DMS153 (cell line): ENCODE results near the gene TTLL11.
"Not testable (repeated sequence)": the region's sequence is repeated elsewhere in the genome, so short reads cannot be mapped to it uniquely, and the experiment has no call there.

Experiments
- DNase-seq: peaks from one replicate; lab custom pipeline; 2025; lab: John Stamatoyannopoulos, UW

TTLL11 gene

DNA sequence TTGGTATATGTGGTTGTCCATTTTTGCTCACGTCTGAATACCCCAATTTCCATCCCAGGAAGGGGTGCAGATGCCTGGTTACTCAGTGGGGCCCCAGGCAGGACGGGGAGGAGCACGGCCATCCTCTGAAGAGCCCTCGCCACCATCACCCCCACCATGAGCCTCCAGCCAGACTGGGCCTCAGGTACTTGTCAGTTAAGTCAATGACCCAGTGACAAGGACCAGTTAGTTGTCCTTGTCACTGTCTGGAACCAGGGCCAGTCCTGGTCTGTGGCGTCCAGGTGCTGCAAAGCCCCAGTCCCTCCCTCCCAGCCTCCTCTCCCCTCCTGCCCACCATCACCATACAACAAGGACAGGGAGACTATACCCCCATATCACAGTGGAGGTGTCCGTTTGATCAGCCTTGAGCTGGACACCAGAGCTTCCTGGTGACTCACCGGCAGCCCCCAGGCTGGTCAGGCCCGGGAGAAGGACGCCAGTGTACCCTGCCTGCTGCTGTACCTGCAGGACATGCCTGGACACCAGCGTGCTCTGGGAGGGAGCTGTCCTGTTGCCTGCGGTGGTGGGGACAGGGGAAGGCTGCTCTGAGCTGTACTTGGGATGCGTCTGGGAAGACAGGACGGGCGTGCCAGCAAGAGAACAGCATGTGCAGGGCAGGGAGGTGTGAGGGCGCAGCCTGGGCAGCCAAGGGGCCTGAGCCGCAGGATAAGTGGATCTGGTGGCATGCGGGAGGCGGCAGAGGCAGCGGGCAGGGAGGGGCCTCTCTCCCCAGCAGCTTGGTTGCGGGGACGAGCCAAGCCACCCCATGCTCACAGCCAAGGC lies 32.6 kb upstream of the TTLL11 start:
- DNase-seq = no peak

GRCh38 chr9:122125158-122125508 lies 32.0 kb upstream of the TTLL11 start:
- peak; percentile 22 for DNase-seq

DNA sequence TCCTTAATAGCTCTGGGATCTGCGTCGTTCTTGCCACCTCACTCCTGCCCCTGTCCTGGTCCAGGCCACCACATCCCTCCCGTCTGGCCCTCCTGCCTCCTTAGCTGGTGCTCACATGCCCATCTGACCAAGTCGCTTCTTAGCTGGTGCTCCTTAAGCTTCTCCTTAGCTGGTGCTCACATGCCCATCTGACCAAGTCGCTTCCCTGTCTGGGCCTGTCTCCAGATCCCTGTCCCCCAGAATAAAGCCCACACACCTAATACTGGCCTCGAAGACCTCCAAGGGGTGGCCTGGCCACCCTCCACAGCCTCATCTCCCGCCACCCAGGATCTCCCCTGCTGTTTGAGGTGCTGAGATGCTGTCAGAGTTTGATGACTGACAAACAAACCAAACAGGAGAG lies 31.4 kb upstream of the TTLL11 start:
- DNase-seq = no peak

GRCh38 chr9:122124048-122124447 lies 30.9 kb upstream of the TTLL11 start:
- DNase-seq = no peak

- DNase-seq = peak; percentile 49
Observed at GRCh38 chr9:122122903-122123632, 30.0 kb upstream of the TTLL11 start.

DNA sequence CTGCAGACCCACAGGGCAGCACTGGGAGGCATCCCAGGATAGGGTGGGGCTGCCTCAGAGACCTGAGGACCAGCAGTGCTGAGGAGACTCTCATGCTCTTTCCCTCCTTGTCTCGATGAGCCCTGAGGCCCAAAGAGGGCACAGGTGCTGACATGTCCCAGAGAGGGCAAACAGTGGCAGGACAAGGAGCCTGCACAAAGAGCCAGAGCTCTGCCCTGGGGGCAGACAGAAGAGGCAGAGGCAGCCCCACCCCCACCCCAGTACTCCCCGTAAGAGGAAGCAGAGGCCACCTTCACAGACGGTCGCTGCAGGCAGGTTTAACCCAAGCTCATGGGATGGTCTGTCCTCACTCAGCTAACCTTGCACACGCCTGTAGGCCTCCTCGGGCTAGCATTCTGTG lies 29.4 kb upstream of the TTLL11 start:
- DNase-seq = no peak

DNA sequence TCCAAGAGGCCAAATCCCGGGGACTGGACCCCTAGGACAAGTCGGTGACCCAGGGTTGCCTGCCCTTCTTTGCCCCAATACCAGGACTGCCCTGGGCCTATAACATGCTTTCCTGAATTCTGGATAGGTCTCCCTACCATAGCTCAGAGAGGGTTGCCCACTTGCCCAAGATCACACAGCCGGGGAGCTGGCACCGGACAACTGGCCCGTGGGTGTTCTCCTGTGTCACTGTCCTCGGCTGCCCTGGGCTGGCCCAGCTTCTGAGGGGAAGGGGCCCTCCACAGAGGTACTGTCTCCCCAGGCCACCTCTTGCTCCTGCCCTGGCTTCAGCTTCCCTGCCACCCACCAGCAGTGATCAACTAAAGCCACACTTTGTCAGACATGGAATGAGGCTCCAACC lies 28.8 kb upstream of the TTLL11 start:
- no peak for DNase-seq

GRCh38 chr9:122121391-122121790 lies 28.3 kb upstream of the TTLL11 start:
- no peak for DNase-seq

- DNase-seq = no peak
Observed at GRCh38 chr9:122120316-122121071, 27.4 kb upstream of the TTLL11 start.

DNA sequence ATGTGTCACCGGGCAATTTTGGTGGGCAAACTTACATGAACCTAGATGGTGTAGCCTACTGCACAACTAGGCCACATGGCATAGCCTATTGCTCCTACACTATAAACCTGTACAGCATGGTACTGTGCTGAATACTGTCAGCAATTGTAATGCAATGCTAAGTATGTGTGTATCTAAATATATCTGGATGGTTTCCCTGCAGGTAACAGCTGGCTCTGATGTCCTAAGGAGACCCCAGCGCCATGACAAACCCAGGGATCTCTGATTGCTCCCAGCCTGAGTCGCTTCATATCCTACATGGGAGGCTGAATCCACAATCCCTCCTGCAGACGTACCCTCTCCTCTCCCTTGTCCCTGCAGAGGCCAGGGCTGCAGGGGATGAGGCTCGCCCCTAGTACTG lies 26.6 kb upstream of the TTLL11 start:
- DNase-seq = no peak

DNA sequence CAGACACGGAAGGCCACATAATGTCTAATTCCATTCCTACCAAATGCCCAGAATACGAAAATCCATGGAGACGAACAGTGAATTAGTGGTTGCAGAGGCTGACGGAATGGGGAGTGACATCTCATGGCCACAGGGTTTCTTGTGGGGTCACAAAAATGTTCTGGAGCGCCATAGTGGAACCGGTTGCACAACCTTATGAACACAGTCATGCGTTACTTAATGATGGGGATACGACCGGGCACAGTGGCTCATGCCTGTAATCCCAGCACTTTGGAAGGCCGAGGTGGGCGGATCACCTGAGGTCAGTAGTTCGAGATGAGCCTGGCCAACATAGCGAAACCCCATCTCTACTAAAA lies 26.0 kb upstream of the TTLL11 start:
- no peak for DNase-seq

DNA sequence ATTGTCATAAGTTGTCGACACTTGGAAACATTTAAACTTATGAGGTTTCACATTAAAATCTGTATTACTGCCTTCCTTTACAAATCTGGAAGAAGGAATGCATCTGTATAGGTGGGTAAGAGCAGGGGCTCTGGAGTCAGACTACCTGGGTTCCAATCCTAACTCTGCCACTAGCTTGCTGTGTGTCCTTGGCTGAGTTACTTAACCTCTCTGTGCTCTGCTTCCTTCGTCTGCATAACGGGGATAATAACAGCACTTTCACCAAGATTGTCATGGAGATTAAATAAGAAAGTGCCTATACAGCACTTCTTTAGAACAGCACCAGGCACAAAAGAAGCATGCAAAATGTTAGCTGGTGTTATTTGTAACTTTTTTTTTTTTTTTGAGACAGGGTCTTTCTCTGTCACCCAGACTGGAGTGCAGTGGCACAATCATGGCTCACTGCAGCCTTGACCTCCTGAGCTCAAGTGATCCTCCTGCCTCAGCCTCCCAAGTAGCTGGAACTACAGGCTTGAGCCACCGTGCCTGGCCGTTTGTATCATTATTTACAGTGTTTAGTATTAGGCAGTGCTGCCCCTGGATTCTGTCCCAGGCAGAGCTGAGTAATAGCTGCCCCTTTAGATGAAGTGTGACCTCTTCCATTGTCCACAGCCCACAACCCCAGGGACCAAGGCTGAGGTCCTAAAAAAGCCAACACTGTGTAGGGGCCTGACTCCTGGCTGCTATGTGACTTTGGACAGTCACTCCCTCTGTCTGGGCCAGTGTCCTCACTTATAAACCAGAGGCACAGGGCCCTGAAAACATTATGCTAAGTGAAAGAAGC lies 25.4 kb upstream of the TTLL11 start:
- no peak for DNase-seq

GRCh38 chr9:122117241-122117640 lies 24.1 kb upstream of the TTLL11 start:
- not testable (repeated sequence) for DNase-seq

GRCh38 chr9:122116448-122117173 lies 23.5 kb upstream of the TTLL11 start:
- no peak for DNase-seq

- DNase-seq = no peak
Observed at GRCh38 chr9:122116040-122116439, 22.9 kb upstream of the TTLL11 start.

DNA sequence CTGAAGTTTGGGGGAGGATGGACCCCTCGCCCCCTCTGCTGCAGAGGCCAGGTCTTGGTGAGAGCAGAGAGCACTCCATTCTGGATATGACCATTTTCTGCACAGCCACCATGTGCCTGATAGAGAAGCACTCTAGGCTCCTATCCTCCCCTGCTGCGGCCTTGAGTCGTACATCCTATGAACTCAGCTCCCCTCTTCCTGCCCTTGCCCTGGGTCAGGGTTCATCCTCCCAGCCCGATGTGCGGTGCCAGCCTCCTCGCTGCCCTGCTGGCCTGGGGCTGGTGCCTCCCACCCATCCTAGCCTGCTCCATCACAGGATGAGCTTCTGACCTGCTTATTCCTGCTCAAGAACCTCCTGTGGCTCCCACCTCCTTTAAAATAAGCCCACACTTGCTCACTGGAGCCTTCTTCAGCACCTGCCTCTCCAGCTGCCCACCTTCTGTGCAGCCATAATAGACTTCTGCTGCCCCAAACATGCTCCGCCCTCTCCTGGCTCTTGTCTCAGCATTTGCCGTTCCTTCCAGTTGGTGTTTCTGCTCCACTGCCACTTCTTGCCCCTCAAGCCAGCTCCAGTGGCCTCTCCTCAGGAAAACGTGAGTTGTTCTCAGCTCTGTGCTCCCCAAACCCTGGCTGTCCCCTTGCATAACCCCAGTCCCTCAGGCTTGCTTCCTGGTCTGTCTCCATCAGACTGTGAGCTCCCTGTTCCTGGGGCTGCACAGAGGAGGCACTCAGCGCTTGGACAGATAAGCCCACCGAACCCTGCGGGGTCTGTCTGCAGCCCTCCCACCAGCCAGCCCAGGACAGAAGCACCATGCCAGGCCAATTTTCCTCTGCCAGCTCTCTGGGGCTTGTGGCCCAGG lies 22.3 kb upstream of the TTLL11 start:
- DNase-seq = no peak

GRCh38 chr9:122113574-122113973 lies 20.5 kb upstream of the TTLL11 start:
- no peak for DNase-seq

- no peak for DNase-seq
Observed at GRCh38 chr9:122112238-122112637, 19.1 kb upstream of the TTLL11 start.

DNA sequence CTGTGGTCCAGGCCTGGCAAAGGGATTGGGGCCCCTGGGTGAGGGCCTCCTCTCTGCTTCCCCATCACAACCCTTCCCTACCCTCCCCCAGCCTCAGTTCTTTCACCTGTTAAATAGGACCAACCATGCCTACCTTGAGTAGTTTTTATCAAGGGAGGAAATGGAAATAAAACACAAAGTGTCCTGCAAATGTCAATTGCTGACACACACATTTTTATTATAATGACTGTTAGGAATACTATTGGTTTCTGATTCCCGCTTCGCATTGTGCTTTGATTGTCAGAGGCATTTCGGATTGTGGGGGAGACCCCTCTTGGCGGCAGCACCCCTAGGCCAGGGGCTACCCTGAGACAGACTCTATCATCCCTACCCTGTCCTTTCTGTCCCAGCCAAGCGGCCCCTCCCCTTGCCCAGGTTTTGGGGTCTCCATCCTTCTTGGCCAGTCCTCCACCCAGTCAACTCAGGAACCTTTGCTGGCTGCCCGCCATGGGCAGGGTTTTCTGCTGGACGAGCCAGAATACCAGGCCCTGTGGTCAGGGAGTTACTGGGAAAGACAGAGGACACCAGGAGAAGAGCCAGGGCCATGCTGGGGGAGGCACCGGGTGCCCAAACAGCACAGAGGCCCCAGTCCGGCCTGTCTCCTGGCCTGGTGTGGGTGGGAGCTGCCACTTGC lies 18.4 kb upstream of the TTLL11 start:
- no peak for DNase-seq
